EH (cell line): Measurements from ENCODE around the gene PEX10.

Experiments
- DNase-seq: peaks from one replicate; pipeline ENCODE4 v3.0.0-alpha.2; 2015; ENCODE audit warnings: low read depth

The PEX10 gene

DNA sequence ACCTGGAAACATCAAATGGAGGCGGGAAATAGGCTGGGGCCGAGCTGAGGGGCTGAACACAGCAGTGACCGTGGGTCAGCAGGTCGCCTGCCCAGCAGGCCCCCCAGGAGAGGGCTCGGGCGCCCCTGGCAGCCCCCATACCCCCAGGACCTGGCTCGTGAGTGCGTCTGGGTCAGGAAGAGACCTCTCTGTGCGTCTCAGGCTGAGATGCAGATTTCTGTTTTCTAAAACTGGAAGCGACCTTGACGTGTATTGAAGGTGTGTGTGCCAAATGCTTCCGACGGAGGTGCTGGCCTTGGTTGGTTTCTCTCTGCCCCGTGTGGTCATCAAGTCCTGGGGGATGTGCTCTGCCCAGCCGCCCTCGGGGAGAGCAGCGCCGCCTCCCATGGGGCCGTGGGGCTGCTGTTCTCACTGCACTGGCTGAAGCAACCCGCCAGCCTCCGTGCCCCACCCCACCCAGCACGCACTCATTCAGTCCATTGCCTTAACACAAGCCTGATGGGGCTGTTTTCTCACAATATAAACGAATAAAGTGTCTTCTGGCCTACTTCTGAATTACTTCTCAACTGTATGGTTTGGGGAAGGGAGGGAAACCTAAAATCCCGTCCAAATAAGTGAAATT lies 7.4 kb downstream of the PEX10 start:
- DNase-seq = peak; percentile 22

DNA sequence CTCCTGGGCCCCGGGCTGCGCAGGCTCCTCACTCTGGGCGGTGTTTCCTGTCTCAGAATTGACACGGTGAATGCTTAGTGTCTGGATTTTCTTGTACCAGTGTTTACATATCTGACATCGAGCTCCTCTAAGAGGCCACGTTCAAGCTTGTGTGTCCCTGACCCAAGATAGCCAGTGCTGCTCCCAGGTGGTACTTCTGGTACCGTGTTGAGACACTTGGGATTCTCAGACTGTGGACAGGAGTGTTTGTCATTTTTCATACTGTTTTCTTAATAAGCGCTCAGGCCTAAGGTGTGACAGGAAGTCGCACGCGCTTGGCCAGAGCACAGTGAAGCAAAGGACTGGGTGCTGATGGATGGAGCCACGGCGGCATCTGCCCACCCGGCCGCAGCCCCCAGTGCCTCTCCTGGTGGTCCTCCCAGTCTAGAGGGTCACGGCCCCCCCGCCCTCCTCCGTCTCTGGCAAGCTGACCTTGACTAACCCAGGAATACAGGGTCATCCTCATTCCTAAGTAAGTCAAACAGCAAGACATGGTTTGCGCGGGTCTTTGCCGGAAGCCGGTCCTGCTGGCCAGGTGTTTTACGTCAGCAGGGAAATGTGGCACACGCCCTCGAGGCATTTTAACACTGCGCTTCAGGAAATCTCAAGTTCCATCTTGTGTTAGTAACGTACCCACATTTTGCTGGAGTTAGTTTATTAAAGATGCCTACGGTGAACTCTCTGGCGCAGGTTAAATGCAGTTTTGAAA lies 8.0 kb downstream of the PEX10 start:
- DNase-seq = no peak

DNA sequence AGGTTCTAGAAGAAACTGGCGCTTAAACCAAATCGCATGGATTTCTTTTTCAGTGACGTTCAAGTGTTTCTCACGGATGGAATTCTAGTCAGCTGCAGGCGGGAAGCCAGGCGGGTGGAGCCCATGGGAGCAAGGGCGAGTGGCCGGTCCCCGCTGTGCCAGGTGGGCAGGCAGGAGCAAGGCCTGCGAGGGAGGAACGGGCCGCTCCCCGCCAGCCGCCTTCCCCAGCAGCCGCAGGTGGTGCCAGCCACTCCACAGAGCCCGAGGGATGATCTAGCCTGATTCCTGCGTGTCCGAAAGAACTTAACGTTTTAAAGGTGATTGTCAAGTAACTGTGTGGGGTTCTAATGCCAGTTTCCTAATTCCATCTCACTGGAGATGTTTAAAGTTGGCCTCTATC lies 9.1 kb downstream of the PEX10 start:
- DNase-seq = no peak

DNA sequence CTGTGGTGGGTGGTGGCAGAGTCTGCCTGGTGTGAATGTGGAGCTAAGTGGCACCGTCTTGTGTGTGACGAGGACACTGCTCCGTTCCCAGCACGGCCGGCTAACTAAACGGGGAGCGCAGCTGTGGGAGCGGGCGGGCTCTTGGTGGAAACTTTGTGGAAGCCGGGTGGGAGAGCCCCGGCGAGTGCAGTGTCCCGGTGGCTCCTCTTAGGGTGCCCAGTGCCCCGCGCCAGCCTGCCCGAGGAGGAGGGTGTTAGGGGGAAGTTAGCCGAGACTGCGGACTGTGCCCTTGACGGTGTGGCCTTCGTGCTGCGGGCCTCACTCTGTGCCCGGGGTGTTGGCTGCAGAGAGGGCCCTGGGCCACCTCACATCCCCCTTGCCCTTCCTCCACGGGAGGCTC lies 9.9 kb downstream of the PEX10 start:
- DNase-seq = no peak

DNA sequence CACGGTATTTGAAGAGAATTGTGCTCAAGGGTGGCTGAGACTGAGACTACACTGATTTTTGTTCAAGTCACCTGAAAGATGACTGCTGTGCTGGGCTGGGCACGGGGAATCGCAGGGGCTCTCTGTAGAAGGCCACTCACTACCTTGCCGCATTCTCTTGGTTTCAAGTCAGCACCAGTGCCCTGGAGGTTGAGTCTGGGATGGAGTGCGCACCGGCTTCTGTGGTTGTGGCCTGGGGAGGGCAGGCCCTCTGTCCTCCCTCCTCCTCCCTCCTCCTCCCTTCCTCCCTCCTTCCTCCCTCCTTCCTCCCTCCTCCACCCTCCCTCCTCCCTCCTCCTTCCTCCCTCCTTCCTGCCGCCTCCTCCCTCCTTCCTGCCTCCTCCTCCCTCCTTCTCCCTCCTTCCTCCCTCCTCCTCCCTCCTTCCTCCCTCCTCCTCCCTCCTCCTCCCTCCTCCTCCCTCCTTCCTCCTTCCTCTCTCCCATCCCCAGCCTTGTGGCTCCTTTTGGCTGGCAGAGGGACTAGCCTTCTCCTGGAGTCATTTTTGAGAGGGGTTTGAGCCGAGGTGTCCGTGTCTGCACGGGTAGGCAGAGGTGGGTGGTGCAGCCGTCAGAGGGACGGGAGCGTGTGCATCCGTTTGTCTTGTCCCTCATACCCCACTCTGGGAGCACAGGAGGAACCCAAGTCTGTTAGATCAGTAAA lies 11.3 kb downstream of the PEX10 start:
- DNase-seq = no peak

DNA sequence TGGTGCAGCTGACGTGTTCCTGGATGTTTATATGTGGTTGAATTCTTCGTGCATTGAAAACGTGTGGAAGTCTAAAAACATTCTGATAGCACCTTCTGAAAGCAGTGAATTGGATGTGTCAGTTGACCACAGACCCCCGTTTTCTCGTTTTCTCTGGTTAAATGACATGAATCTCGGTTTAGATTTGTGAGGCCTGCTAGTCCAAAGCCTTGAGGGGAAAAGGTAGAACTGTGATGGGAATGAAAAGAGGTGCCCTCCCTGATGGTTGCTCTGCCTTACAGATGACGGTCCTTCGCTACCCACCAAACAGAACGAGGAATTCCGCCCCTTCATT lies 11.8 kb downstream of the PEX10 start:
- DNase-seq = no peak

DNA sequence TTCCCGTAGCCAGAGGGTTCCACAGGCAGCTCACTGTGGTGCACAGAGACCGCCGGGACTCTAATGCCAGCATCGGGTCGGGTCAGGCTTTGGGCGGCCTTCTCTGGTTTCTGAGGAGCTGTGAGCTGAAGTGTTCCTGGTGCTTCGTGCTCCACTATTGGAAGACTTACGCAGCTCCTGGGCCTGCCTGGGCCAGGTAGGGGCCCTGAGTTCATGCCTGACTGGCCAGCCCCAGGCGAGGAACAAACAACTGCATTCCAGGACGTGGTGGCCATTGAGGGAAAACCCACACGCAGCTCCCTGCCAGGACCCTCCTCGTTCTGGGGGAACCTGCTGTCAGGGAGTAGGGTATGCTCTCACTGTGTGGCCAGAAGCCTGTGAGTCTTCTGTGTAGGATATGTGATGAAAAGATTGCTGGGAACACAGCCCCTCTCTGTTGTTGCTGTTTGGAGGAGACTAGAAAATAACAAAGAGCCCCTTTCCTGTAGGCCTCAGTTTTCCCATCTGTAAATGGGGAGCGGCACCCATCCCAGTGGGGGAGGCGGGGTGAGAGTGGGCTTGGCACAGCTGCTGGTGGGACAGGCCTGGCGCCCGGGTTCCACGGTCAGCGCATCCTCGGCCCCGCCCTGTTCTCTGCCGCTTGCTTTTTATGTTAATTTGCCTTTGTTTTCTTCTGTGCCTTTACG lies 12.3 kb downstream of the PEX10 start:
- DNase-seq = no peak

DNA sequence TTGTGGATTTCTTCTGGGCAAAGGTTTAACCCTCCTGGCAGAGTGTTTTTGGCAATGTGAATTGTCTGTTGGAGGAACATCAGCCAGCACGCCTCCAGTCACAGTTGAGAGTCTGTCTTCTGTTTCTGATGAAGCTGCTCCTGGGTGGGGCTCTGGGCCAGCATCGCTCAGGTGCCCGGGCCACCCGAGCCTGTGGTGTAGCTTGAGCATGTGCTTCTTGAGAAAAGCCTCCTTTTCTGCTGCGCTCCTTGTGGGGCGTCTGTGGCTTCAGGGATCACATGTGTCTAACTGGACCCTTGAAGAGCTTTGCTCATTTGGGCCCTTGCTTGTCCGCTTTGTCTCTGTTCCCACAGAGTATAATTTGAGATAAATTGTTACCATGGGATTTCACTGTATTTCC lies 13.5 kb downstream of the PEX10 start:
- DNase-seq = no peak

DNA sequence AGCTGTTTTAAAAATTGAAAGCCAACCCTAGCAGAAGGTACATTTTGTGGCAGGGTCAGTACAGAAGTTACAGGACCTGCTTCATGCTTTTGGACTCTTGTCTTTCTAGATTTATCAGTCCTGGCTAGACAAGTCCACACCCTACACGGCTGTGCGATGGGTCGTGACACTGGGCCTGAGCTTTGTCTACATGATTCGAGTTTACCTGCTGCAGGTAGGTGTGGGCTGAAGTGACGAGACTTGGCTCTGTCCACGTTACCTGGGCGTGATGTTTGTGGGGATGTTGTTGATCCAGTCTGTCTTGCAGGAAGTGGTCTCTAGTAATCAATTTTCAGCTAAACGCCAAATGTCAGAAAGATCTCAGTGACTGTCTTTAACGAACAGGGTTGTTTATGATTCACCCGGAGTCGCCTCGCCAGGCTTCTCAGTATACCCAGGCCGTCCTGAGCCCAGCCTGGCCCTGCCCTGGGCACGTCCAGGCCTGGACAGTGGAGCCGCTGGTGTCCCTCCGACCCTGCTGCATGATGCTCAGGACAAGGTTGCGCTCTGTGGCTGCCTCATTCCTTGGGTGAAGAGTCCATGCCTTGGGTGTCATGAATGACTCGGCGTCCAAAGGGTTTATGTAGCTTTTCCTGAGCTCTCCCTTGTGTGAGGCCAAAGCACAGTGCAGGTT lies 15.2 kb downstream of the PEX10 start:
- no peak for DNase-seq

DNA sequence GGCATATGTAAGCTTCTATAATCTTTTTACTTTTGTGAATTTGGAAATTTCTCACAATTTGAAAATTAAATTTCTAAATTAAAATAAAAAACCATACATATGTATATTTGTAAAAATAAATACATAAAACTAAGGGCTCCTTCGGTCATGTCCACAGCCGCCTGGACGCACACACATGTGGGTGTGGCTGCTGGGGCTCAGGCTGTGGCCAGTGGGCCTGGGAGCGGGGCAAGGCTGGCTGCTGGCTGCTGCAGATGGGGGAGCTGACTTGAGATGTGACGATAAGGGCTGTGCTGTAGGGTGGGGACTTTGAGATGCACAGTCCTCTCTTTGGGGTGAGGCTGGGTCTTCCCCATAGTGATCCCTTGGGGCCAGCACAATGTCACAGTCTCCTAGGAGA lies 15.9 kb downstream of the PEX10 start:
- no peak for DNase-seq

DNA sequence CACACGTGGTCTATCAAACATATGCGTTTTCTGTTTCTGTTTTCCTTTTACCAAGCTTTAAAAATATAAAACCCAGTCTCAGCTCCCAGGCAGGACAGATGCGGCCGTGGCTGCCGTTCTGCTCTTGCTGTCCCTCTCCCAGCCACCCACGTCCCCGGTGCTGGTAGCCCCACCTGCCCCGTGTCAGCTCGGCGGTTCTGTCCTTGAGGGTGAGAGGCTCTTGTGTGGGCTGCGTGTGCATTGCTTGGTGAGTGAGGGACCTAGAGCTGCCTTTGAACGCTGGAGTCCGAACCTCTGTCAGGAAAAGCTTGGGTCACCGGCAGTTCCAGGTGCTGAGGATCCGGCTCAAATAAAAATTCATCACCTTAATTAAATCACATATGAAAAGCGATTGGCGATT lies 16.3 kb downstream of the PEX10 start:
- DNase-seq = no peak

DNA sequence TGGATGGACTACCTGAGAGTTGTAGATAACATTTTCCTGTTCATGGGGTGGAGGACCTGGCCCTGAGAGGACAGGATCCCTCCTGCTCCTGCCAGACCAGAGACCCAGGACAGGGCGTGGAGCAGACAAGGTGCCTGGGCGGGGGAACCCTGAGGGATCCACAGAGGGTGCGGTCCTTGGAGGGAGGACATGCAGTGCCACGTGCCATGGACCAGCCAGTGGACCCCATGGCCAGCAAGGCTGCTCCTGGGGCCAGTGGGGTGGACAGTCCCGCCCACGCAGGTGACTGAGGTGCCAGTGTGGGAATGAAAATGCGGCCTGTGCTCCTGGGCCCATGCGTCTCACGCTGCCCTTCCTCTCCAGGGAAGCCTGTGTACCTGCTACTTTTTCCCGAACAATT lies 17.1 kb downstream of the PEX10 start:
- no peak for DNase-seq

DNA sequence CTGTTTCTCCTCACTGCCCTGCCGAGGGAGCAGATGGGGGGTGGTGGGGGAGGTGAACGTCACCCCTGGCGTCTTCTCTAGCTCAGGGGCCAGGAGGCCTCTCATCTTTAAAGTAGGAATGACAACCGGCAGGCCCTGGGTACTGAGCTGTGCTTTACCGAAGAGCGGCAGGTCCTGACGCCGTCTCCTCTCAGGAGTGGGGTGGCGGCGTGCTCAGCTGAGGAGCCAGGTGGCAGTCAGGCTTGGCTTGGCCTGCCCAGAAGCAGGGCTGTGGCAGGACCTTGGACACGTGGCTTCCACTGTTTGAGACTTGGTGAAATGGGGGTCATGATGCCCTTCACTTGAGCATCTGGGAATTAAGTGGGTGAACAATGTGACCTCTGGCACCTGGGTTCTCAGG lies 17.6 kb downstream of the PEX10 start:
- no peak for DNase-seq

DNA sequence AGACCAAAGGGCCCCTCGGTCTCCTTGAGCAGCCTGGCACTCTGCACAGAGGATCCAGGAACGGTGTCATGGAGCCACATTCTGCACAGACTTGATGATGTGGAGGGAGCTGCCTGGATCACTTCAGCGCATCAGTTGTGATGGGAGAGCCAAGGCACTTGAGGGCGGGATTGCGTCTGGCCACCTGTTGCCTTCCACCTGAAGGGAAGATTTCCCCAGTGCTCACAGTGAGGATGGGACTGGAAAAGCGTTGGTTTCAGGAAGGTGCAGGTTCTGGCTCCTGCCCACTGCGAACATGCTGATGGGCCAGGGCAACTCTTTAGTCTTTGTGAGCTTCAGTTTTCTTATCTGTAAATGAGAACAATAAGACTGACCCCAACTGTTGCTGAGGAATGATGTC lies 18.1 kb downstream of the PEX10 start:
- no peak for DNase-seq

DNA sequence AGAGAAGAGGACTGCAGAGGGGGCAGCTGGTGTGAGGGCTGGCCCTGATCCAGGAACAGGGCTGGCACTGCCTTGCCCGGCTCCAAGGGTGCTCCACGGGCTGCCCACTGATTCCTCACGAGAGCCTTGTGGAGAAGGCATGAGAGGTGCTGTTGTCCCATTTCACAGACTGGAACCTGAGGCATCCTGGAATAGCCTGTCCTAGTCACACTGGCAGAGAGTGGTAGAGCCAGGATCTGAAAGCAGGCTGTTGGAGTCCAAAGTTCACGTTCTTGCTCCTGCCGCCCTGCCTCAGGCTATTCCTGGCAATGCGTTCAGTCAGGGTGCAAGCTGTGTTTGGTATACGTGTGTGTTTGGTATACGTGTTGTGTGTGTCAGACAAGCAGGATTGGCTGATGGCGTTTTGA lies 18.9 kb downstream of the PEX10 start:
- DNase-seq = no peak

DNA sequence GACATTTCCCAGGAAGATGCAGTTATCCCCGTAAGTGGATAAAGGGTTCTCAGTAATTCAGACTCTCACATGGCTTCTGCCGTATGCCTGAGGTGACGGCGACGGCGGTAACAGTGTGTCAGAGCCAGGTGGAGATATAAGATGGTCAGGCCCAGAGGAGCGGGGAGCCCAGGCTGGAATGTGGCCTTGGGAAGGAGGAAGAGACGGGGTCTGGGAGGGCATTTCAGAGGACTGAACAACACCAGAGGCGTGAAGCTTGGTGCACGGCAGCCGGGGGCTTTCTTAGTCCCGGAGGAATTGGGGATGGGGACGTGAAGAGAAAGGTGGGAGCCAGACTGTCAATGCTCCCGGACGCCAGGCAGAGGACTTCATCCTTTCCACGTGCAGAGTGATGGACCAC lies 19.7 kb downstream of the PEX10 start:
- no peak for DNase-seq

DNA sequence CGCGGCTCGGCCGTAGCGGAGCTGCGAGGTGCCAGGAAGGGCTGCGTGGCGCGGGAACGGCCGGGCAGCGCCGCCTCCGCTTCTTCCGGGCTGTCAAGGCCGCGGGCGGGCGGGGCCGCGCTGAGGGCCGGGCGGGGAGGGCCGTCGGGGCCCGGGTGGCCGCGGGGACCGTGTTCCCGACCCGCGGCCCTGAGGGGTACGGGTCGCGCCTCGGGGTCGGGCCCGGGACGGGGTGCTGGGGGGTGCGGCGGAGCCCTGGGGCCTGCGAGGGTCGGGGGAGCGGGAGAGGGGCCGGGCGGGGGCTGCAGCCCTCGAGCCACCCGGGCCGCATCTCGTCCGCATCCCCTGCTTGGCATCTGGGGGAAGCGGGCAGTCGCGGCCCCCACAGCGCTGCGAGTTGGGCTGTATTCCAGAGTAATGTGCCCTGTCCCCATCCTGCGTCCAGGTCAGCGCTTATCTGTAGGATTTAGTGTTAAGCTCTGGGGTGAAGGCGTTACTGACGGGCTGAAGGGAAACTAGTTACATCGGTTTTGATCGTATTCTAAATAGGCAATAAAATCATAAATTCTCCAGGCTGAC lies 20.3 kb downstream of the PEX10 start:
- no peak for DNase-seq

DNA sequence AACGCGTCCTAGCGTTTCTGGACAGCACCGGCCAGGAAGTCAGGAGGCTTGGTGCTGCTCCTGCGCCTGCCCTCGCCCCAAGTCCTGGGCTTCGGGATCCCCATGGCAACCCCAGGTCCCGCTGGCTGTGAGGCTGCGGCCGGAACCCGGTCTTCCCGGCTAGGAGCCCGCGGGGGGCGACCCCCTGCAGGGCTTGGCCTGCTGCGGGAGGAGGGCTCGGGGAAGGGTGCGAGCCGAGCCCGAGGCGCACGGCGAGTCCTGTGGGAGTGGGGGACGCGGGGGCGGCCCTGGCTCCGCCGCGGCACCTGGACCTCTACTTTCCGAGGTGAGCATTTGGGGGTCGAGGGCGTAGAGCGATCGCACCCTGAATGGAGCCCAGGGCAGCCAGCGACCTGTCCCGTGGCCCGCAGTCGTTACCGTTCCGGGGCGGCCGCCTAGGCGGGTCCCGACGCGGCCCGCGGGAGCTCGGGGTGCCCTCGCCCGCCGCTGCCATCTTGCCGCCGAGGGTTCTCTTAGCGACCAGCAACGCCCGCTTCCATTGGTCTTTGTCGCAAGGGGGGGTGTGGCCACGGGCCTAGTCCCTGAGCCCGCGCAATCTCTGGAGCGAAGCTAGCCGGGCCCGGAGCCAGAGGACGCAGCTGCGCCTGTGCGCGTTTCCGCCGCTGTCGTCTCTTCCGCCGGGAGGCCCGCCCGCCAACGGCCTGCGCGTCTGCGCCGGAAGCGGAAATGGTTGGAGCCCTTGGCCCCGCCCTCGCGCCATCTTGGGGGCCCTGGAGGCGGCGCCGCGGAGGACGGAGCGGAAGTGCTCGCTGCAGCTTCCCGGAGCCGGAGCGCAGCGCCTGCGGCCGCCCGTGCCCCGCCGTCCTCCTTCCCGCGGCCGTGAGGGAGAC lies 21.1 kb downstream of the PEX10 start, which contains the start of the genes MORN1 and RER1:
TSS of gene MORN1 (minus strand) at position 514 of the 890 bp plus-strand sequence. CDS start at position 493, 21 bp downstream.
TSS of gene RER1 (plus strand) at position 801 of the 890 bp plus-strand sequence. CDS start 3,950 bp downstream, outside the sequence.
- peak; percentile 99 for DNase-seq

DNA sequence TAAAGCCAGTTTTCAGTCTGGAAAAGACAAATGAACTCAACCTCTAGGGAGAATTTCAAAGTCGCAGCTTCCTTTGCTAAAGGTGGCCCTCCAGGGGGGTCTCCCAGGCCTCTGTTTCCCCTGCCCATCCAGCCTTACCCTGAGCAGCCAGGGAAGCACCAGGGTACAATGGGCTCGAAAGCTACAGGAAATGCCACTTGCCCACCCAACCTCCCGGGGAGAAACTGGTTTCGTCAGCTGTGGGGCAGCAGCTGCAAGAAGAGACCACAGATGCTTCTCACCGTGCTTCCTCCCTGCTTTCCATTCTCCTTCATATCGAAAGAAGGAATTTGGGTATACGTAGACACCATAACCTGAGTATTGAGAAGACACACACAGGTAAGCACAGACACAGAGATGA lies 22.7 kb downstream of the PEX10 start:
- DNase-seq = no peak

DNA sequence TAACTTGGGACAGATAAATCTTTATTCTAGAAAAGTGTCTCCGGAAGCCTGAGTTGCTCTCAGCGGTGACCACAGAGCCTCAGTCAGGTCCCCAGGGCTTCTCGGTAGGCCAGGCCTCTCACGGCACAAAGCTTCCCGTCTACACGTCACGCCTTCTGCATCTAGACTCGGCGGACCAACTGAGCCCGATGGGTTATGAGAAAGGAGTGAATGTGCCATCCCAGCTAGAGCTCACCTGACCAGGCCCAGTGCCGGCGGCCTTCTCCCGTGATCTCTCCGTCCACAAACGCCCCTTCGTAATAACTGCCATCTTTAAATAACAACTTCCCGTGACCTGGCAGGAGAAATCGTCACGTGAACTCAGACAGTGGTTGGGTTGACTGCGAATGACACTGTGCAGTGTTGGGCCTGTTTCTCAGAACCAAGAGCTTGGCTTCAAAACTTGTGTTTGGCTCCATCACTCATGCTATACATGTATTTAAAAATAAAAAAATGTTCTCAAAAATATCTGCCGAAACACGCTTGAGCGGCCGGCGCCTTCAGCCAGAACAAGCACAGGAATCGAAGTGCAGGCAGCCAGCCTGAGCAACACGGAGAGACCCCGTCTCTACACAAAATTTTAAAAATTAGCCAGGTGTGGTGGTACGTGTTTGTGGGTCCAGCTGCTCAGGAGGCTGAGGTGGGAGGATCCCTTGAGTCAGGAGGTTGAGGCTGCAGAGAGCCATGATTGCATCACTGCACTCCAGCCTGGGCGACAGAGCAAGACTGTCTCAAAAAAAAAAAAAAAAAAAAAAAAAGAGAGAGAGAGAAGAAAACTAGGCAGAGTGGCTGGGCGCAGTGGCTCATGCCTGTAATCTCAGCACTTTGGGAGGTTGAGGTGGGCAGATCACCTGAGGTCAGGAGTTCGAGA lies 24.1 kb downstream of the PEX10 start:
- DNase-seq = no peak
